Keratinocyte (primary cell): ENCODE data around the gene LHCGR.

Experiments used
- CTCF ChIP-seq, 3 experiments: IDR thresholded peaks in 1 of 3; conservative IDR thresholded peaks in 1 of 3; optimal IDR thresholded peaks in 1 of 3; 2 replicates in 2 of 3; 3 replicates in 1 of 3; pipeline versions ENCODE3 to v1.5.1; 2011; ENCODE audit warnings: low read length in 3 of 3, mild to moderate bottlenecking in 3 of 3, moderate library complexity in 2 of 3, control low read depth in 1 of 3, inconsistent platforms in 1 of 3; ENCODE audit not compliant: insufficient read depth in 2 of 3; ENCODE audit errors: extremely low read depth in 1 of 3
- EZH2 ChIP-seq: IDR thresholded peaks from one replicate; pipeline ENCODE4 v1.6.1; 2012; ENCODE audit warnings: inconsistent platforms, mild to moderate bottlenecking, low read length, moderate library complexity

GRCh38 chr2:48651158-48651790, 104.2 kb downstream of the LHCGR start:
- TF ChIP-seq CTCF (optimal IDR thresholded peaks at IDR 0.05 in 1 of 3, IDR thresholded peaks at IDR 0.05 in 1 of 3, conservative IDR thresholded peaks at IDR 0.05 in 1 of 3; ENCODE audit: extremely low read depth in 1 of 3, insufficient read depth in 2 of 3, low read length in 3 of 3): no peak
- no peak for TF ChIP-seq EZH2
